Endothelial cell of umbilical vein (primary cell): Measurements from ENCODE around the gene ENPP3. TPM values are rescaled to one million over a fixed set of nuclear protein-coding genes. Genes with fewer than 3 reads are reported as not detected.

Experiments
- BruUV-seq: library from RNA; stranded (reverse); fragments of 400-500 nt; replicated peaks from 2 replicates; lab custom pipeline; 2021; lab: Mats Ljungman, UMichigan
- CTCF ChIA-PET: fragments of 300-600, 350-600 bp; sonication (Branson Sonifier 250); formaldehyde crosslinking; loops from one replicate; lab custom pipeline; 2021; ENCODE audit warnings: antibody characterized with exemption, inconsistent platforms; lab: Charles Lee
- POLR2A ChIA-PET: fragments of 300-600, 350-600 bp; sonication (Branson Sonifier 250); formaldehyde crosslinking; loops from one replicate; lab custom pipeline; 2021; ENCODE audit warnings: antibody characterized with exemption, inconsistent platforms; lab: Charles Lee
- DNase-seq: peaks from one replicate; pipeline ENCODE4 v3.0.0-alpha.2; 2011; ENCODE audit warnings: low read depth, low spot score
- FAIRE-seq: peaks from 2 replicates; lab custom pipeline; 2011; peaks lifted over from hg19 to GRCh38; lab: Jason Lieb, UNC
- H2AFZ ChIP-seq: 2 replicates; pipeline ENCODE4 v1.6.0; 2012; ENCODE audit warnings: low read depth, low read length, control low read depth, inconsistent platforms
- H3K27ac ChIP-seq: 2 replicates; pipeline ENCODE4 v1.5.1; 2011; ENCODE audit warnings: low read depth, mild to moderate bottlenecking, control low read depth, low read length, moderate library complexity; ENCODE audit not compliant: insufficient read depth
- H3K27me3 ChIP-seq, 2 experiments: 2 replicates each; pipeline versions ENCODE4 v1.6.0 to v1.6.1; 2011; ENCODE audit warnings: low read length in 2 of 2, mixed read lengths in 1 of 2; ENCODE audit not compliant: control insufficient read depth in 2 of 2, insufficient read depth in 2 of 2
- H3K36me3 ChIP-seq, 2 experiments: 2 replicates in 1 of 2; 3 replicates in 1 of 2; pipeline ENCODE4 v1.5.1; 2011; ENCODE audit warnings: low read length in 2 of 2, mild to moderate bottlenecking in 1 of 2, moderate library complexity in 1 of 2; ENCODE audit not compliant: control insufficient read depth in 2 of 2, insufficient read depth in 2 of 2; ENCODE audit errors: extremely low read depth in 1 of 2
- H3K4me1 ChIP-seq: 3 replicates; pipeline ENCODE4 v1.5.1; 2011; ENCODE audit warnings: mild to moderate bottlenecking, low read length; ENCODE audit not compliant: control insufficient read depth, insufficient read depth; ENCODE audit errors: extremely low read depth
- H3K4me2 ChIP-seq: 2 replicates; pipeline ENCODE4 v1.6.1; 2011; ENCODE audit warnings: low read length, control low read depth, mixed read lengths; ENCODE audit not compliant: insufficient read depth
- H3K4me3 ChIP-seq, 3 experiments: fragments of 200-600 bp in 1 of 3; sonication (generic), shearing (Covaris generic) in 1 of 3; replicated peaks in 1 of 3; 2 replicates each; pipeline ENCODE4 v1.5.1; 2011 to 2016; ENCODE audit warnings: control low read depth in 3 of 3, low read length in 3 of 3, mild to moderate bottlenecking in 2 of 3, inconsistent platforms in 1 of 3, low read depth in 1 of 3, moderate library complexity in 1 of 3; ENCODE audit not compliant: insufficient read depth in 1 of 3
- H3K79me2 ChIP-seq: 2 replicates; pipeline ENCODE4 v1.6.0; 2012; ENCODE audit warnings: low read length, inconsistent platforms; ENCODE audit not compliant: control insufficient read depth, insufficient read depth
- H3K9ac ChIP-seq: replicated peaks from 2 replicates; pipeline ENCODE3; 2011; ENCODE audit warnings: low read length, control low read depth; ENCODE audit not compliant: insufficient read depth; ENCODE audit errors: extremely low read depth
- H3K9me1 ChIP-seq: replicated peaks from 3 replicates; pipeline ENCODE4 v1.6.0; 2011; ENCODE audit warnings: mild to moderate bottlenecking, low read length; ENCODE audit not compliant: control insufficient read depth, insufficient read depth; ENCODE audit errors: extremely low read depth
- H3K9me3 ChIP-seq: replicated peaks from 2 replicates; pipeline ENCODE4 v1.5.1; 2012; ENCODE audit warnings: low read length, inconsistent platforms; ENCODE audit not compliant: control insufficient read depth, insufficient read depth
- H4K20me1 ChIP-seq: replicated peaks from 2 replicates; pipeline ENCODE3; 2011; ENCODE audit warnings: mild to moderate bottlenecking, low read length; ENCODE audit not compliant: control insufficient read depth, insufficient read depth; ENCODE audit errors: extremely low read depth
- CTCF ChIP-seq, 2 donors: IDR thresholded peaks; 1 replicate in 1 of 2; 2 replicates in 1 of 2; pipeline ENCODE4 v1.5.1; 2011; ENCODE audit warnings: low read length in 2 of 2, mild to moderate bottlenecking in 2 of 2, moderate library complexity in 2 of 2, control low read depth in 1 of 2, inconsistent platforms in 1 of 2, low read depth in 1 of 2; ENCODE audit not compliant: insufficient read depth in 1 of 2; ENCODE audit errors: extremely low read depth in 1 of 2
- EZH2 ChIP-seq: IDR thresholded peaks from 2 replicates; pipeline ENCODE4 v1.6.1; 2012; ENCODE audit warnings: borderline replicate concordance, low read depth, mild to moderate bottlenecking, moderate library complexity, low read length, inconsistent platforms; ENCODE audit not compliant: severe bottlenecking
- FOS ChIP-seq: IDR thresholded peaks from 2 replicates; pipeline ENCODE4 v1.6.1; 2011; ENCODE audit warnings: mild to moderate bottlenecking, low read length, moderate library complexity, borderline replicate concordance; ENCODE audit not compliant: insufficient read depth
- GATA2 ChIP-seq: IDR thresholded peaks from 2 replicates; pipeline ENCODE4 v1.7.0; 2011; ENCODE audit warnings: low read depth, mild to moderate bottlenecking, moderate library complexity, mixed read lengths, low read length; ENCODE audit not compliant: insufficient read length, insufficient read depth
- JUN ChIP-seq: IDR thresholded peaks from 2 replicates; pipeline ENCODE4 v1.6.1; 2011; ENCODE audit warnings: borderline replicate concordance, low read depth; ENCODE audit not compliant: insufficient read length, insufficient read depth
- MAX ChIP-seq: IDR thresholded peaks from 2 replicates; pipeline ENCODE4 v1.6.1; 2011; ENCODE audit not compliant: insufficient read depth, insufficient read length
- MYC ChIP-seq: IDR thresholded peaks from one replicate; pipeline ENCODE4 v1.6.1; 2011; ENCODE audit warnings: mild to moderate bottlenecking, low read depth, low read length
- POLR2A ChIP-seq: IDR thresholded peaks from 2 replicates; pipeline ENCODE4 v1.6.1; 2012; ENCODE audit warnings: low read depth, mild to moderate bottlenecking, control low read depth, low read length
- POLR2AphosphoS5 ChIP-seq: IDR thresholded peaks from 2 replicates; pipeline ENCODE4 v1.6.1; 2012; ENCODE audit warnings: low read depth, mild to moderate bottlenecking, control low read depth, low read length, moderate library complexity; ENCODE audit not compliant: insufficient read depth
- dilution Hi-C: fragments of 300-500 bp; cut with MboI; formaldehyde crosslinking; loops from one replicate; pipeline ENCODE4 v1.15.0; 2019; ENCODE audit warnings: low sequenced_read_pairs; ENCODE audit not compliant: extremely low pct_ligation_motif_present
- intact Hi-C: fragments of 100-400 bp; cut with micrococcal nuclease; formaldehyde crosslinking; loops from one replicate; pipeline ENCODE4 v1.10.0; 2022
- polyA plus RNA-seq, 4 experiments: library from polyadenylated mRNA; depleted of rRNA in 3 of 4; stranded (reverse) in 3 of 4; unstranded in 1 of 4; fragments of >200 nt; gene quantifications; 2 replicates each; pipeline versions ENCODE4 v1.2.1 to v1.2.3, GENCODE V29; 2011 to 2012; ENCODE audit warnings: missing spikeins in 1 of 4
- total RNA-seq: library from RNA; stranded (reverse); gene quantifications from 2 replicates; pipeline ENCODE4 v1.2.3, GENCODE V29; 2021

Gene ENPP3
- total and polyA plus RNA-seq, 2 donors (not counting 3 experiments of a cell fraction or from before 2014, with no cell fraction given): not detected

- dilution Hi-C loops: no loop called here
- Histone ChIP-seq H3K79me2 (no peaks in the 10 kb centered on the region), H3K27ac (no peak overlapping the region), H4K20me1 (no peaks in the 10 kb centered on the region), H3K27me3 (no peaks in the 10 kb centered on the region), H3K4me2 (no peak overlapping the region), H3K4me1 (no peaks in the 10 kb centered on the region), H3K9me1 (no peaks in the 10 kb centered on the region), H3K36me3 (no peaks in the 10 kb centered on the region), H2AFZ (no peak overlapping the region), H3K9me3 (no peaks in the 10 kb centered on the region), H3K9ac (no peak overlapping the region), H3K4me3 (no peak overlapping the region)
- intact Hi-C loops: no loop called here
- DNase-seq: no peak
- FAIRE-seq: no peak
- ChIA-PET POLR2A (no interaction called here), CTCF (interaction anchor here (1.3 kb wide), 2 partner anchors 222 to 592 kb away, joined by 4 to 6 read pairs; no protein-coding TSS in a partner anchor)
- no TSS peak for BruUV-seq
- TF ChIP-seq EZH2 (no peak), MYC (no peak), CTCF (IDR thresholded peaks at IDR 0.05; ENCODE audit: extremely low read depth in 1 of 2, insufficient read depth in 1 of 2, low read depth in 1 of 2, low read length in 2 of 2) (no peak), FOS (no peak), POLR2A (no peak), POLR2AphosphoS5 (no peak), MAX (no peak), JUN (no peak), GATA2 (no peak)
These were observed 51.2 kb downstream of the ENPP3 start for GRCh38 chr6:131688286-131688685.
